ENCODE measurements around the gene GIT2.
A peak's percentile ranks its signal among the peaks of the same experiment; 100 is the strongest.

Gene GIT2

GRCh38 chr12:109972821-109973220, 23.3 kb downstream of the GIT2 start:
- TF ChIP-seq ZNF664 (tag by site-specific recombination; IDR thresholded peaks at IDR 0.05) (no peak), ZNF202 (tag by site-specific recombination; IDR thresholded peaks at IDR 0.05; ENCODE audit: borderline replicate concordance) (no peak), ZNF121 (tag by site-specific recombination; IDR thresholded peaks at IDR 0.05) (peak; percentile 83), ZBTB26 (tag by site-specific recombination; optimal IDR thresholded peaks at IDR 0.05) (no peak), ZNF623 (tag by site-specific recombination; IDR thresholded peaks at IDR 0.05) (no peak)
- H3K4me3 ChIP-seq (ENCODE audit: low read depth, low read length): no peak overlapping the region
- H3K9me3 ChIP-seq (ENCODE audit: control insufficient read depth, insufficient read depth, low read depth, low read length): no peaks in the 10 kb centered on the region
- CTCF ChIA-PET: interaction anchor here (0.6 kb wide), 1 partner anchor 1326 kb away, joined by 3 read pairs; no protein-coding TSS in a partner anchor
- H3K36me3 ChIP-seq (ENCODE audit: control insufficient read depth in 2 of 2, insufficient read depth in 1 of 2, low read length in 2 of 2): peaks cover 61 to 65% of the 10 kb centered on the region in 2 experiments; a peak in 2 of 3 replicates
- H3K4me1 ChIP-seq (ENCODE audit: control insufficient read depth, insufficient read depth, low read length): no peaks in the 10 kb centered on the region
- H3K27ac ChIP-seq (ENCODE audit: extremely low read depth, low read depth, low read length): no peak overlapping the region
- POLR2A ChIA-PET: no interaction called here

- no peak overlapping the region for H3K27ac ChIP-seq (ENCODE audit: extremely low read depth, low read depth, low read length)
- no peaks in the 10 kb centered on the region for H3K4me1 ChIP-seq (ENCODE audit: control insufficient read depth, insufficient read depth, low read length)
- H3K36me3 ChIP-seq (ENCODE audit: control insufficient read depth in 2 of 2, insufficient read depth in 1 of 2, low read length in 2 of 2): peaks cover 39 to 54% of the 10 kb centered on the region in 2 experiments
- ChIA-PET POLR2A (no interaction called here), CTCF (no interaction called here)
- H3K4me3 ChIP-seq (ENCODE audit: low read depth, low read length): no peak overlapping the region
- no peaks in the 10 kb centered on the region for H3K9me3 ChIP-seq (ENCODE audit: control insufficient read depth, insufficient read depth, low read depth, low read length)
- TF ChIP-seq PRDM1 (tag by site-specific recombination; IDR thresholded peaks at IDR 0.05): peak; percentile 63
- TF ChIP-seq ZNF221 (tag by site-specific recombination; IDR thresholded peaks at IDR 0.05; ENCODE audit: borderline replicate concordance): no peak
These were observed 27.4 kb downstream of the GIT2 start for GRCh38 chr12:109968801-109969200.

GRCh38 chr12:109968032-109968420, 28.1 kb downstream of the GIT2 start:
- Histone ChIP-seq H3K4me1 (ENCODE audit: control insufficient read depth, insufficient read depth, low read length) (no peaks in the 10 kb centered on the region), H3K4me3 (ENCODE audit: low read depth, low read length) (no peak overlapping the region), H3K27ac (ENCODE audit: extremely low read depth, low read depth, low read length) (no peak overlapping the region), H3K36me3 (ENCODE audit: control insufficient read depth in 2 of 2, insufficient read depth in 1 of 2, low read length in 2 of 2) (peaks cover 33 to 55% of the 10 kb centered on the region in 2 experiments), H3K9me3 (ENCODE audit: control insufficient read depth, insufficient read depth, low read depth, low read length) (no peaks in the 10 kb centered on the region)
- ChIA-PET POLR2A (no interaction called here), CTCF (no interaction called here)
- no peak for TF ChIP-seq ZNF843 (tag by site-specific recombination; IDR thresholded peaks at IDR 0.05)
- no peak for TF ChIP-seq ZNF18 (tag by site-specific recombination; IDR thresholded peaks at IDR 0.05)
- TF ChIP-seq ZNF544 (tag by site-specific recombination; IDR thresholded peaks at IDR 0.05): no peak
- no peak for TF ChIP-seq ZNF629 (tag by site-specific recombination; IDR thresholded peaks at IDR 0.05)
- TF ChIP-seq ZNF473 (tag by site-specific recombination; IDR thresholded peaks at IDR 0.05): no peak
- TF ChIP-seq ZNF704 (tag by site-specific recombination; IDR thresholded peaks at IDR 0.05): no peak
- TF ChIP-seq KLF8 (tag by site-specific recombination; IDR thresholded peaks at IDR 0.05): no peak
- TF ChIP-seq KLF10 (tag by site-specific recombination; IDR thresholded peaks at IDR 0.05): no peak
- no peak for TF ChIP-seq ZNF555 (tag by site-specific recombination; conservative IDR thresholded peaks at IDR 0.05)
- no peak for TF ChIP-seq ZFP37 (tag by site-specific recombination; IDR thresholded peaks at IDR 0.05)
